K562 (cell line): ENCODE measurements around the gene ODAD3. TPM values are rescaled to one million over a fixed set of nuclear protein-coding genes. Genes with fewer than 3 reads are reported as not detected.
A peak's percentile ranks its signal among the peaks of the same experiment; 100 is the strongest.

Experiments used
- ARID2 ChIP-seq: fragments of 450-650 bp; IDR thresholded peaks from 2 replicates; pipeline ENCODE4 v1.6.1; 2017; ENCODE audit warnings: antibody characterized with exemption, mild to moderate bottlenecking
- CC2D1A ChIP-seq: fragments of 450-650 bp; IDR thresholded peaks from 2 replicates; pipeline ENCODE4 v1.6.1; 2017; ENCODE audit warnings: mild to moderate bottlenecking
- EHMT2 ChIP-seq: fragments of 450-650 bp; IDR thresholded peaks from 2 replicates; pipeline ENCODE4 v1.6.1; 2018; ENCODE audit warnings: antibody characterized with exemption
- ESRRB ChIP-seq: fragments of 250-450 bp; sonication (Bioruptor Pico); IDR thresholded peaks from 2 replicates; pipeline ENCODE4 v1.5.0; 2020; ENCODE audit warnings: mild to moderate bottlenecking, moderate library complexity, borderline replicate concordance
- GTF2A2 ChIP-seq: IDR thresholded peaks from 2 replicates; pipeline ENCODE4 v1.6.1; 2016; ENCODE audit warnings: mild to moderate bottlenecking, missing genetic modification characterization, missing compliant biosample characterization
- HIVEP1 ChIP-seq: fragments of 250-450 bp; sonication (Bioruptor Pico); IDR thresholded peaks from 2 replicates; pipeline ENCODE4 v1.4.0; 2020; ENCODE audit warnings: mild to moderate bottlenecking
- HNRNPH1 ChIP-seq: fragments of 200-400 bp; formaldehyde crosslinking; optimal IDR thresholded peaks from 2 replicates; pipeline ENCODE3; 2017; ENCODE audit warnings: low read depth, mild to moderate bottlenecking, low read length, moderate library complexity
- NFE2 ChIP-seq: IDR thresholded peaks from 2 replicates; pipeline ENCODE4 v1.6.1; 2014; ENCODE audit warnings: antibody characterized with exemption, low read depth
- NKRF ChIP-seq: fragments of 450-650 bp; IDR thresholded peaks from 2 replicates; pipeline ENCODE4 v1.6.1; 2016; ENCODE audit warnings: borderline replicate concordance
- STAT5A ChIP-seq: IDR thresholded peaks from 2 replicates; pipeline ENCODE4 v1.6.1; 2012; ENCODE audit warnings: low read length, inconsistent platforms, borderline replicate concordance
- TRIM24 ChIP-seq, 2 experiments: fragments of 450-650 bp; IDR thresholded peaks; 2 replicates each; pipeline ENCODE4 v1.6.1; 2016
- TRIM25 ChIP-seq: fragments of 450-650 bp; IDR thresholded peaks from 2 replicates; pipeline ENCODE4 v1.7.0; 2016; ENCODE audit warnings: borderline replicate concordance
- TRIM28 ChIP-seq: fragments of 450-650 bp; IDR thresholded peaks from 2 replicates; pipeline ENCODE4 v1.6.1; 2017
- ZC3H4 ChIP-seq: sonication (generic); formaldehyde crosslinking; IDR thresholded peaks from 2 replicates; pipeline ENCODE4 v1.9.0; 2021; ENCODE audit warnings: missing genetic modification reagents, borderline replicate concordance
- ZC3H8 ChIP-seq: fragments of 450-650 bp; IDR thresholded peaks from 2 replicates; pipeline ENCODE4 v1.6.1; 2017
- ZNF239 ChIP-seq: fragments of 250-450 bp; sonication (Bioruptor Pico); IDR thresholded peaks from 2 replicates; pipeline ENCODE4 v1.4.0; 2020; ENCODE audit warnings: mild to moderate bottlenecking
- ZNF318 ChIP-seq, 2 experiments: fragments of 450-650 bp; IDR thresholded peaks; 2 replicates each; pipeline ENCODE4 v1.6.1; 2016; ENCODE audit warnings: mild to moderate bottlenecking in 2 of 2, borderline replicate concordance in 1 of 2, low read depth in 1 of 2, moderate library complexity in 1 of 2
- polyA plus RNA-seq, 8 experiments: library from polyadenylated mRNA; depleted of rRNA in 4 of 8; stranded (reverse) in 5 of 8; unstranded in 3 of 8; fragments of >200 nt; fragmentation: Nextera tagmentation in 2 of 8; fragmentation: Illumina TruSeq in 1 of 8; extraction: Ambion mirVana in 2 of 8; extraction: Trizol in 1 of 8; gene quantifications; 2 replicates each; pipeline versions ENCODE4 v1.2.1 to v1.2.3, GENCODE V29; 2011 to 2014; ENCODE audit warnings: inconsistent platforms in 1 of 8, missing spikeins in 1 of 8
- total RNA-seq, 7 experiments: library from RNA; depleted of rRNA in 6 of 7; stranded (reverse); fragments of >200 nt in 6 of 7; fragmentation: Illumina TruSeq in 2 of 7; extraction: Trizol in 2 of 7; gene quantifications; 2 replicates each; pipeline versions ENCODE4 v1.2.1 to v1.2.3, GENCODE V29; 2011 to 2021; ENCODE audit warnings: low replicate concordance in 1 of 7

Gene ODAD3
- total and polyA plus RNA-seq, 9 of the 15 experiments (the other 6 are each of a cell fraction or from before 2014, with no cell fraction given), result 0.07 to 0.72 (median 0.14) TPM; not detected in 2

GRCh38 chr19:11451871-11452619 is 17.1 kb upstream of the ODAD3 start (continued):
- TF ChIP-seq TRIM25, result 0 out of 2 replicates have a peak, but pooled peaks have one; percentile 20
- TF ChIP-seq GTF2A2 (tag), result no peak
- no peak for TF ChIP-seq ZC3H8
- TF ChIP-seq ARID2, result 0 out of 2 replicates have a peak, but pooled peaks have one; percentile 19
- no peak for TF ChIP-seq HNRNPH1
- TF ChIP-seq TRIM24 (IDR thresholded peaks at IDR 0.05), result 0 out of 4 replicates have a peak, but pooled peaks of 1 of the 2 experiments have one; percentile 5
- TF ChIP-seq EHMT2, result 0 out of 2 replicates have a peak, but pooled peaks have one; percentile 43
- no peak for TF ChIP-seq NFE2
- no peak for TF ChIP-seq HIVEP1 (CRISPR knock-in tag)
- no peak for TF ChIP-seq ZNF318 (IDR thresholded peaks at IDR 0.05; ENCODE audit: borderline replicate concordance in 1 of 2, low read depth in 1 of 2)
- TF ChIP-seq NKRF, result peak; percentile 27; the same call in 1 of the 2 replicates
- TF ChIP-seq CC2D1A, result 0 out of 2 replicates have a peak, but pooled peaks have one; percentile 30
- TF ChIP-seq ZC3H4 (CRISPR knock-in tag), result no peak
- TF ChIP-seq STAT5A, result no peak
- no peak for TF ChIP-seq ESRRB
- TF ChIP-seq ZNF239, result no peak
- TF ChIP-seq TRIM28, result no peak
